Body of pancreas (tissue), 4 donors: ENCODE results near the gene FEM1B.

ENCODE experiments used
- POLR2A ChIP-seq, 3 donors: fragments of 450-650 bp; IDR thresholded peaks; one replicate each; pipeline ENCODE4 v1.6.1; 2016; ENCODE audit warnings: antibody characterized with exemption in 3 of 3, mild to moderate bottlenecking in 2 of 3
- TF ChIP-seq, protein P1 (sequence below), 7 experiments: fragments of 450-650 bp in 4 of 7; fragments of 200-600 bp in 3 of 7; sonication (generic) in 3 of 7; IDR thresholded peaks; one replicate each; pipeline ENCODE4 v1.5.1; 2016 to 2019; ENCODE audit warnings: antibody characterized with exemption in 7 of 7

DNA sequence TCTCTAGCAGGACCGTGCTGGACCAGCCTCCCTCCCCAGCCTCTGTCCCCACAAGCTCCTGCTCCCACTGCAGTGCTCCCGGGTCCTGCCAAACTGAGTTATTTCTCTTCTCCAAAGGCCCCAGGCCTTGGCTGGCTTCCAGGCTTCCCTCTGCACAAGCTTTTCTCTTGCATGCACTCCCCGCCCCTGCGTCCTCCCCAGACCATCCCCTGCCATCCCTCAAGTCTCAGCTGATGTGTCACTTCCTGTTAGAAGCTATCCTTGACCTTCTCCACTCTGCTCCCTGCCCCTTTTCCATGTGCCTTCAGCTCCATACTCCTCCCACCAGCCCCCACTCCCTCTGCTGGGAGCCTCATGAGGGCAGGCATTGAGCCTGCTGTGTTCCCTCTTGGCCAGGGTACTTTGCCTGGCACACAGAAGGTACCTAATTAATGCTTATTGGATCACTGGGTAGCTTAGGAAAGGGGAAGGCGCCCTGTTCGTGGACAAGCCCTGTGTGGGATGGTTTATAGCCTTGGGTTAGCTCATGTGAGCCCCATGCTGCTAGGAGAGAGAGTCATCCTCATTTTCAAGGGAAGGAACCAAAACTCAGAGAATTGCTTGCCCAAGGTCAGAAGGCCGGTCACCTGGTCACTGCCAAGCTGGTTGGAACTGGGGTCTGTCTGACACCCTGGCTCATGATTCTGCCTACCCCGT is 56.4 kb downstream of the FEM1B start:
- TF ChIP-seq POLR2A (IDR thresholded peaks at IDR 0.05): no peak
- TF ChIP-seq, protein P1, sequence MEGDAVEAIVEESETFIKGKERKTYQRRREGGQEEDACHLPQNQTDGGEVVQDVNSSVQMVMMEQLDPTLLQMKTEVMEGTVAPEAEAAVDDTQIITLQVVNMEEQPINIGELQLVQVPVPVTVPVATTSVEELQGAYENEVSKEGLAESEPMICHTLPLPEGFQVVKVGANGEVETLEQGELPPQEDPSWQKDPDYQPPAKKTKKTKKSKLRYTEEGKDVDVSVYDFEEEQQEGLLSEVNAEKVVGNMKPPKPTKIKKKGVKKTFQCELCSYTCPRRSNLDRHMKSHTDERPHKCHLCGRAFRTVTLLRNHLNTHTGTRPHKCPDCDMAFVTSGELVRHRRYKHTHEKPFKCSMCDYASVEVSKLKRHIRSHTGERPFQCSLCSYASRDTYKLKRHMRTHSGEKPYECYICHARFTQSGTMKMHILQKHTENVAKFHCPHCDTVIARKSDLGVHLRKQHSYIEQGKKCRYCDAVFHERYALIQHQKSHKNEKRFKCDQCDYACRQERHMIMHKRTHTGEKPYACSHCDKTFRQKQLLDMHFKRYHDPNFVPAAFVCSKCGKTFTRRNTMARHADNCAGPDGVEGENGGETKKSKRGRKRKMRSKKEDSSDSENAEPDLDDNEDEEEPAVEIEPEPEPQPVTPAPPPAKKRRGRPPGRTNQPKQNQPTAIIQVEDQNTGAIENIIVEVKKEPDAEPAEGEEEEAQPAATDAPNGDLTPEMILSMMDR (IDR thresholded peaks at IDR 0.05): no peak
